Mesendoderm (in vitro differentiated cells): ENCODE measurements around the gene ATF3.

ENCODE experiments used
- DNase-seq: peaks from one replicate; pipeline ENCODE4 v3.0.0; 2013
- H2AK5ac ChIP-seq: 2 replicates; pipeline ENCODE4 v1.6.1; 2013; ENCODE audit warnings: low read length, inconsistent platforms
- H2BK120ac ChIP-seq: 2 replicates; pipeline ENCODE4 v1.6.1; 2013; ENCODE audit warnings: low read depth, mild to moderate bottlenecking, low read length, moderate library complexity, mixed read lengths
- H2BK15ac ChIP-seq: replicated peaks from 2 replicates; pipeline ENCODE4 v1.6.1; 2013; ENCODE audit warnings: low read depth, mild to moderate bottlenecking, moderate library complexity
- H2BK5ac ChIP-seq: 2 replicates; pipeline ENCODE4 v1.6.1; 2013; ENCODE audit warnings: low read length, inconsistent platforms
- H3K18ac ChIP-seq: 2 replicates; pipeline ENCODE4 v1.6.1; 2013; ENCODE audit warnings: mild to moderate bottlenecking, low read length, mixed read lengths
- H3K23ac ChIP-seq: one replicate; pipeline ENCODE4 v1.6.1; 2013; ENCODE audit warnings: low read length
- H3K27ac ChIP-seq: 2 replicates; pipeline ENCODE4 v1.5.1; 2013; ENCODE audit warnings: low read depth, mild to moderate bottlenecking, inconsistent platforms, low read length, moderate library complexity
- H3K27me3 ChIP-seq: 2 replicates; pipeline ENCODE4 v1.6.1; 2013; ENCODE audit warnings: low read length, control low read depth, mild to moderate bottlenecking, inconsistent platforms; ENCODE audit not compliant: insufficient read depth, poor library complexity
- H3K36me3 ChIP-seq: 2 replicates; pipeline ENCODE4 v1.6.1; 2013; ENCODE audit warnings: low read length, inconsistent platforms; ENCODE audit not compliant: control insufficient read depth, insufficient read depth
- H3K4ac ChIP-seq: one replicate; pipeline ENCODE4 v1.6.1; 2013; ENCODE audit warnings: low read depth, mild to moderate bottlenecking, low read length, moderate library complexity
- H3K4me1 ChIP-seq: 2 replicates; pipeline ENCODE4 v1.6.1; 2013; ENCODE audit warnings: low read depth, low read length, inconsistent platforms; ENCODE audit not compliant: control insufficient read depth
- H3K4me2 ChIP-seq: 2 replicates; pipeline ENCODE4 v1.6.1; 2013; ENCODE audit warnings: low read length
- H3K4me3 ChIP-seq: 2 replicates; pipeline ENCODE4 v1.5.1; 2013; ENCODE audit warnings: mild to moderate bottlenecking, low read length
- H3K56ac ChIP-seq: one replicate; pipeline ENCODE4 v1.6.1; 2013; ENCODE audit warnings: low read length
- H3K79me1 ChIP-seq: 2 replicates; pipeline ENCODE4 v1.6.1; 2013; ENCODE audit warnings: low read length, inconsistent platforms
- H3K79me2 ChIP-seq: 2 replicates; pipeline ENCODE4 v1.6.1; 2013; ENCODE audit warnings: mild to moderate bottlenecking, low read length; ENCODE audit not compliant: control insufficient read depth, insufficient read depth
- H3K9ac ChIP-seq: 2 replicates; pipeline ENCODE4 v1.6.1; 2013; ENCODE audit warnings: low read length, inconsistent platforms
- H4K5ac ChIP-seq: one replicate; pipeline ENCODE4 v1.6.1; 2013; ENCODE audit warnings: low read length
- H4K8ac ChIP-seq: one replicate; pipeline ENCODE4 v1.6.1; 2013; ENCODE audit warnings: low read depth, mild to moderate bottlenecking, control low read depth, low read length, moderate library complexity
- WGBS: extraction: QIAGEN DNeasy Blood & Tissue Kit; methylation state at CpG from one replicate; pipeline ENCODE4 v1.1.7; 2013; ENCODE audit warnings: low lambda C conversion rate, missing lambda C conversion rate; ENCODE audit not compliant: insufficient coverage; ENCODE audit errors: extremely low coverage; 5-methylcytosine and 5-hydroxymethylcytosine counted together

The ATF3 gene

GRCh38 chr1:212649020-212649419 is 40.5 kb downstream of the ATF3 start:
- no peak for DNase-seq
- Histone ChIP-seq H3K4me2 (no peak overlapping the region), H3K9ac (no peak overlapping the region), H3K4me1 (no peaks in the 10 kb centered on the region), H3K56ac (no peak overlapping the region), H4K8ac (no peak overlapping the region), H2AK5ac (no peak overlapping the region), H3K23ac (no peak overlapping the region), H3K18ac (no peak overlapping the region), H3K79me1 (no peaks in the 10 kb centered on the region), H4K5ac (no peak overlapping the region), H3K4ac (no peak overlapping the region), H3K36me3 (no peaks in the 10 kb centered on the region), H3K27me3 (no peaks in the 10 kb centered on the region), H3K4me3 (no peak overlapping the region), H3K79me2 (no peaks in the 10 kb centered on the region), H3K27ac (no peak overlapping the region), H2BK15ac (no peak overlapping the region), H2BK120ac (no peak overlapping the region), H2BK5ac (no peak overlapping the region)
- no CpG with 5 or more reads among the region's 2 CpGs for WGBS

GRCh38 chr1:212650228-212650627 is 41.7 kb downstream of the ATF3 start:
- no peak overlapping the region for H3K4me3 ChIP-seq
- no CpG with 5 or more reads among the region's 3 CpGs for WGBS
- no peak overlapping the region for H4K5ac ChIP-seq

GRCh38 chr1:212651521-212651920 is 43.0 kb downstream of the ATF3 start:
- DNase-seq: no peak
- Histone ChIP-seq H3K27ac (no peak overlapping the region), H3K27me3 (no peaks in the 10 kb centered on the region), H3K23ac (no peak overlapping the region), H2BK5ac (no peak overlapping the region), H3K4ac (no peak overlapping the region), H3K56ac (no peak overlapping the region), H4K8ac (no peak overlapping the region), H3K9ac (no peak overlapping the region), H3K36me3 (no peaks in the 10 kb centered on the region), H3K18ac (no peak overlapping the region), H2BK15ac (no peak overlapping the region), H2AK5ac (no peak overlapping the region), H3K4me3 (no peak overlapping the region), H2BK120ac (no peak overlapping the region), H3K4me2 (no peak overlapping the region), H3K4me1 (peaks cover 3% of the 10 kb centered on the region), H4K5ac (no peak overlapping the region), H3K79me1 (no peaks in the 10 kb centered on the region), H3K79me2 (no peaks in the 10 kb centered on the region)
- WGBS: no CpG with 5 or more reads among the region's 4 CpGs

More at GRCh38 chr1:212650228-212650627, 41.7 kb downstream of the ATF3 start:
- Histone ChIP-seq H3K27ac (no peak overlapping the region), H3K18ac (no peak overlapping the region), H3K9ac (no peak overlapping the region), H4K8ac (no peak overlapping the region), H3K4ac (no peak overlapping the region), H3K4me1 (no peaks in the 10 kb centered on the region), H2BK120ac (no peak overlapping the region), H2AK5ac (no peak overlapping the region), H2BK5ac (no peak overlapping the region), H3K56ac (no peak overlapping the region), H3K79me2 (no peaks in the 10 kb centered on the region), H3K4me2 (no peak overlapping the region), H3K23ac (no peak overlapping the region), H3K79me1 (no peaks in the 10 kb centered on the region), H3K27me3 (no peaks in the 10 kb centered on the region), H2BK15ac (no peak overlapping the region), H3K36me3 (no peaks in the 10 kb centered on the region)
- no peak for DNase-seq

GRCh38 chr1:212651977-212652376 is 43.4 kb downstream of the ATF3 start:
- no peak overlapping the region for H3K27ac ChIP-seq
- DNase-seq: no peak
- no peak overlapping the region for H2BK5ac ChIP-seq
- H4K8ac ChIP-seq: no peak overlapping the region
- no peak overlapping the region for H3K4ac ChIP-seq
- H3K9ac ChIP-seq: no peak overlapping the region
- WGBS: no CpG with 5 or more reads among the region's 3 CpGs
- H3K27me3 ChIP-seq: no peaks in the 10 kb centered on the region
- H3K56ac ChIP-seq: no peak overlapping the region
- no peak overlapping the region for H4K5ac ChIP-seq
- no peaks in the 10 kb centered on the region for H3K79me1 ChIP-seq
- H3K4me2 ChIP-seq: no peak overlapping the region
- H2AK5ac ChIP-seq: no peak overlapping the region
- H3K79me2 ChIP-seq: no peaks in the 10 kb centered on the region
- H2BK120ac ChIP-seq: no peak overlapping the region
- no peak overlapping the region for H3K23ac ChIP-seq
- H3K4me1 ChIP-seq: peaks cover 3% of the 10 kb centered on the region
- H3K18ac ChIP-seq: no peak overlapping the region
- no peak overlapping the region for H3K4me3 ChIP-seq
- H3K36me3 ChIP-seq: no peaks in the 10 kb centered on the region
- H2BK15ac ChIP-seq: no peak overlapping the region

GRCh38 chr1:212652609-212653008 is 44.0 kb downstream of the ATF3 start:
- no peak overlapping the region for H2AK5ac ChIP-seq
- no peak for DNase-seq
- no CpG with 5 or more reads among the region's 1 CpG for WGBS

GRCh38 chr1:212655668-212656440 is 47.3 kb downstream of the ATF3 start:
- Histone ChIP-seq H2BK15ac (no peak overlapping the region), H3K27me3 (no peaks in the 10 kb centered on the region), H3K18ac (no peak overlapping the region), H3K4me2 (no peak overlapping the region), H3K4me3 (no peak overlapping the region), H2AK5ac (no peak overlapping the region), H3K4me1 (peaks cover 3% of the 10 kb centered on the region), H3K9ac (no peak overlapping the region), H3K27ac (no peak overlapping the region), H4K8ac (no peak overlapping the region), H3K79me1 (no peaks in the 10 kb centered on the region), H4K5ac (no peak overlapping the region), H3K23ac (no peak overlapping the region), H2BK120ac (no peak overlapping the region), H3K79me2 (no peaks in the 10 kb centered on the region), H3K4ac (no peak overlapping the region), H3K56ac (no peak overlapping the region), H2BK5ac (no peak overlapping the region), H3K36me3 (no peaks in the 10 kb centered on the region)
- no CpG with 5 or more reads among the region's 6 CpGs for WGBS
- peak; percentile 91 for DNase-seq

More at GRCh38 chr1:212652609-212653008, 44.0 kb downstream of the ATF3 start:
- Histone ChIP-seq H3K4ac (no peak overlapping the region), H3K36me3 (no peaks in the 10 kb centered on the region), H2BK120ac (no peak overlapping the region), H4K8ac (no peak overlapping the region), H4K5ac (no peak overlapping the region), H3K79me1 (no peaks in the 10 kb centered on the region), H3K4me2 (no peak overlapping the region), H3K79me2 (no peaks in the 10 kb centered on the region), H3K4me1 (peaks cover 3% of the 10 kb centered on the region), H2BK5ac (no peak overlapping the region), H3K27ac (no peak overlapping the region), H3K56ac (no peak overlapping the region), H3K18ac (no peak overlapping the region), H3K9ac (no peak overlapping the region), H3K23ac (no peak overlapping the region), H3K27me3 (no peaks in the 10 kb centered on the region), H2BK15ac (no peak overlapping the region), H3K4me3 (no peak overlapping the region)
